HepG2 (cell line): ENCODE results near the gene CCDC170.

Experiments used
- CHD2 ChIP-seq: IDR thresholded peaks from 2 replicates; pipeline ENCODE4 v1.6.1; 2011; ENCODE audit warnings: low read depth, low read length, improper control_type of control experiment
- CTCF ChIP-seq: sonication (generic); formaldehyde crosslinking; IDR thresholded peaks from 2 replicates; pipeline ENCODE4 v1.5.0; 2020; ENCODE audit warnings: mild to moderate bottlenecking, missing genetic modification reagents, moderate library complexity
- EP300 ChIP-seq, 3 experiments: sonication (generic) in 1 of 3; formaldehyde crosslinking in 1 of 3; IDR thresholded peaks; 2 replicates each; pipeline versions ENCODE4 v1.5.1 to v1.6.1; 2011 to 2020; ENCODE audit warnings: low read depth in 2 of 3, low read length in 2 of 3, borderline replicate concordance in 1 of 3, improper control_type of control experiment in 1 of 3, mild to moderate bottlenecking in 1 of 3, missing genetic modification reagents in 1 of 3, moderate library complexity in 1 of 3
- HMGA1 ChIP-seq: sonication (generic); formaldehyde crosslinking; conservative IDR thresholded peaks from 2 replicates; pipeline ENCODE4 v1.4.0; 2020; ENCODE audit warnings: missing genetic modification reagents
- JUN ChIP-seq: sonication (generic); formaldehyde crosslinking; IDR thresholded peaks from 2 replicates; pipeline ENCODE4 v1.4.0; 2020; ENCODE audit warnings: mild to moderate bottlenecking, missing genetic modification reagents
- MAFF ChIP-seq: IDR thresholded peaks from 2 replicates; pipeline ENCODE4 v1.6.1; 2011; ENCODE audit warnings: low read depth, low read length, improper control_type of control experiment
- MTERF4 ChIP-seq: sonication (generic); formaldehyde crosslinking; IDR thresholded peaks from 2 replicates; pipeline ENCODE4 v1.8.0; 2023; ENCODE audit warnings: mild to moderate bottlenecking, missing genetic modification reagents
- NFE2L2 ChIP-seq: fragments of 150-350 bp; IDR thresholded peaks from 2 replicates; pipeline ENCODE4 v1.6.1; 2014; ENCODE audit warnings: low read length
- RAD21 ChIP-seq: fragments of 450-650 bp; formaldehyde crosslinking; IDR thresholded peaks from 2 replicates; pipeline ENCODE4 v1.5.0; 2020; ENCODE audit warnings: mild to moderate bottlenecking
- SKIL ChIP-seq: sonication (generic); formaldehyde crosslinking; IDR thresholded peaks from 2 replicates; pipeline ENCODE4 v1.8.0; 2022; ENCODE audit warnings: missing genetic modification reagents, mild to moderate bottlenecking, moderate library complexity, borderline replicate concordance
- ZFP36L2 ChIP-seq: sonication (generic); formaldehyde crosslinking; IDR thresholded peaks from 2 replicates; pipeline ENCODE4 v1.4.0; 2020; ENCODE audit warnings: missing genetic modification reagents
- ZNF180 ChIP-seq: sonication (generic); formaldehyde crosslinking; IDR thresholded peaks from 2 replicates; pipeline ENCODE4 v1.4.0; 2020; ENCODE audit warnings: low read depth, missing genetic modification reagents, borderline replicate concordance
- ZNF496 ChIP-seq: sonication (generic); formaldehyde crosslinking; IDR thresholded peaks from 2 replicates; pipeline ENCODE4 v1.8.1; 2023; ENCODE audit warnings: mild to moderate bottlenecking, moderate library complexity, missing genetic modification reagents; ENCODE audit not compliant: insufficient replicate concordance

- no peak for TF ChIP-seq SKIL (CRISPR knock-in tag)
- TF ChIP-seq CTCF (CRISPR knock-in tag): no peak
- no peak for TF ChIP-seq ZNF180 (CRISPR knock-in tag)
- TF ChIP-seq EP300 (IDR thresholded peaks at IDR 0.05; ENCODE audit: low read depth in 2 of 2, low read length in 2 of 2): no peak
- TF ChIP-seq EP300 (CRISPR knock-in tag; IDR thresholded peaks at IDR 0.05; ENCODE audit: borderline replicate concordance): no peak
- no peak for TF ChIP-seq CHD2
- no peak for TF ChIP-seq MTERF4
- no peak for TF ChIP-seq RAD21 (CRISPR knock-in tag)
- TF ChIP-seq ZNF496: no peak
- TF ChIP-seq MAFF: no peak
- no peak for TF ChIP-seq ZFP36L2 (CRISPR knock-in tag)
- TF ChIP-seq HMGA1 (CRISPR knock-in tag): no peak
- TF ChIP-seq JUN (CRISPR knock-in tag): no peak
- no peak for TF ChIP-seq NFE2L2
These were observed 144.0 kb downstream of the CCDC170 start for GRCh38 chr6:151637814-151638213.
